ENCODE measurements around the gene MORC3. TPM values are rescaled to one million over a fixed set of nuclear protein-coding genes. Genes with fewer than 3 reads are reported as not detected.
A peak's percentile ranks its signal among the peaks of the same experiment; 100 is the strongest.
"Not testable (repeated sequence)": the region's sequence is repeated elsewhere in the genome, so short reads cannot be mapped to it uniquely, and the experiment has no call there.

MORC3 gene
- total RNA-seq, 1 donor, result 117 TPM

DNA sequence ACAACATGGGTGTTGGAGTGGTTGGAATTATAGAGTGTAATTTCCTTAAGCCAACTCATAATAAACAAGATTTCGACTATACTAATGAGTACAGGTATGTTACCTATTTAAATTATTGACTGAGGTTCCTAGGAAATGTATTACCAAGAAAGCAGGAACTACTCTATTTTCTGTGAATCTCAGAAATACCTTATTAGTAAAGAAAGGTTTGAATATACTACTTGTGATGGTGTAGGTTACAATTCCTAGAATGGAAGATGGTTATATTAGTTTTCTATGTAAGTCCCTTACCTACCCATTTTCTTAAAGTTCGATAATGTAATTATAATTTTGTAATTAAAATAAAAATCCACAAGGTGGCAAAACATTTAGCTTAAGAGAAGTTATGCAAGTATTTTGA lies 29.3 kb downstream of the MORC3 start:
- no peaks in the 10 kb centered on the region for H3K4me1 ChIP-seq (ENCODE audit: insufficient read depth, low read length)
- no peak overlapping the region for H3K4me3 ChIP-seq (ENCODE audit: low read length)
- no peaks in the 10 kb centered on the region for H3K9me3 ChIP-seq (ENCODE audit: low read depth, low read length)
- no peaks in the 10 kb centered on the region for H3K27me3 ChIP-seq (ENCODE audit: insufficient read depth, low read length)

DNA sequence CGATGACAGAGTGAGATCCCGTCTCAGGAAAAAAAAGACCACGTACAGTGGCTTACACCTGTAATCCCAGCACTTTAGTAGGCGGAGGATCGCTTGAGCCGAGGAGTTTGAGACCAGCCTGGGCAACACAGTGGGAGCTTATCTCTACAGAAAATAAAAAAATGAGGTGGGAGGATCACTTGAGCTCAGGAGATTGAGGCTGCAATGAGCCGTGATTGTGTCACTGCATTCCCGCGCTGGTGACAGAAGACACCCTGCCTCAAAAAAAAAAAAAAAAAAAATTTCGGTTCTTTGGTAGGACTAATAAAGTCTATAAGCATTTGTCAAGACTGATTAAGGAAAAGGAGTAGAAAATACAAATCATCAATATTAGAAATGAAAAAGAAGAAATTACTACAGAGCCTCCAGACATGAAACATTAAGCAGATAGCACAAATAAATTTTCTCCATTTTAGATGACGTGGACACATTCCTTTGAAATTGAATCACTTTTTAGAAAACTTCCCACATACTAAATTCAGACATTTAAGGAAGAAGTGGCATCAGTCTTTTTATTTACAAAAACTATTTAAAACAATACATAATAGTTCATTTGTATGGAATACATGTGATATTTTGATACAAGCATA lies 30.4 kb downstream of the MORC3 start:
- Histone ChIP-seq H3K4me1 (ENCODE audit: insufficient read depth, low read length) (no peaks in the 10 kb centered on the region), H3K4me3 (ENCODE audit: low read length) (no peak overlapping the region), H3K27me3 (ENCODE audit: insufficient read depth, low read length) (no peaks in the 10 kb centered on the region), H3K9me3 (ENCODE audit: low read depth, low read length) (no peaks in the 10 kb centered on the region)

DNA sequence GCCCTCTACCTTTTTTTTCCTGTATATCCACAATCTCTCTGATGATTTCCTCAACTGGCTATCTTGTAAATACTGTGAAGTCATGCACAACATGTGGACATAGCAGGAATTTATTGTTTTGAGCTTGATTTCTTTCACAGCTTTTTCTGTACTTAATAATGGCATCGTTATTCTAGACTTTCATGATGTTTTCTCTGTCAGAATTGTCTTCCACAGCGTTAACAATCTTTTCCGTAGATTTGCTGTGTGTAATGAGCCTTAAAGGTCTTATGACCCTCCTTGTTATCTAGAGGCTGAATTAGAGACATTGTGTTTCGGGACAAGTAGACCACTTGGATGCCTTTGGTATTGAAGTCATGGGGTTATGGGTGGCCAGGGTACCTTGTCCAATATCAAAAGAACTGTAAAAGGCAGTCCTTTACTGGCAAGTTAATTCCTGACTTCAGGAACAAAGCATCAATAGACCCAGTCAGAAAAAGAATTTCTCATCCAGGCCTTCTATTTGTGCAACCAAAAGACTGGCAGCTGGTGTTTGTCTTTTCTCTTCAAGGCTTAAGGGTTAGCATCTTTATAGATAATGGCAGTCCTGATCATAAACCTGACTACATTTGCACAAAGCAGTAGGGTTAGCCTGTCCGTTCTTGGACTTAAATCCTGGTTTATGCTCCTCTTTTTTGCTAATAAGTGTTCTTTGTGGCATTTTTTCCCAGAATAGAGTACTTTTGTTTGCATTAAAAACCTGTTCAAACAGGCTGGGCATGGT lies 35.1 kb downstream of the MORC3 start:
- H3K4me1 ChIP-seq (ENCODE audit: insufficient read depth, low read length), result no peaks in the 10 kb centered on the region
- H3K4me3 ChIP-seq (ENCODE audit: low read length), result no peak overlapping the region
- no peaks in the 10 kb centered on the region for H3K9me3 ChIP-seq (ENCODE audit: low read depth, low read length)
- H3K27me3 ChIP-seq (ENCODE audit: insufficient read depth, low read length), result no peaks in the 10 kb centered on the region

DNA sequence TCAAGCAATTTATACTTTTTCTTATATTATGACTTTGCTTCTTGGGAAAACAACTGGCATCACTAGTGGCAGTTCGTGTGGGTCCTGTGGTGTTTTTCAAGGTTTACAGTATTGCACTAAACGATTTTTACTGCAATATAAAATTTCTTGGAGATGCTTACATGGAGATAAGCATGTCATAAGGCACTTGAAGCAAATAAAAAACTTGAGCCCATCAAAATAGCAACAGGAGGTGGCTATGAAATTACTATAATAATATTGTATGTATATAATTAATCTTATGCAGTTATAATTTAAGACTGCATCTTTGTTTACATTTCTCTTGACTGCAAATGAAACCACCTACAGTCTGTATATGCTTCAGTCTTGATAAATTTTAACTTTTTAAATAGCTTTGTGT lies 35.9 kb downstream of the MORC3 start:
- H3K9me3 ChIP-seq (ENCODE audit: low read depth, low read length), result no peaks in the 10 kb centered on the region
- H3K27me3 ChIP-seq (ENCODE audit: insufficient read depth, low read length), result no peaks in the 10 kb centered on the region
- no peak overlapping the region for H3K4me3 ChIP-seq (ENCODE audit: low read length)
- no peaks in the 10 kb centered on the region for H3K4me1 ChIP-seq (ENCODE audit: insufficient read depth, low read length)

DNA sequence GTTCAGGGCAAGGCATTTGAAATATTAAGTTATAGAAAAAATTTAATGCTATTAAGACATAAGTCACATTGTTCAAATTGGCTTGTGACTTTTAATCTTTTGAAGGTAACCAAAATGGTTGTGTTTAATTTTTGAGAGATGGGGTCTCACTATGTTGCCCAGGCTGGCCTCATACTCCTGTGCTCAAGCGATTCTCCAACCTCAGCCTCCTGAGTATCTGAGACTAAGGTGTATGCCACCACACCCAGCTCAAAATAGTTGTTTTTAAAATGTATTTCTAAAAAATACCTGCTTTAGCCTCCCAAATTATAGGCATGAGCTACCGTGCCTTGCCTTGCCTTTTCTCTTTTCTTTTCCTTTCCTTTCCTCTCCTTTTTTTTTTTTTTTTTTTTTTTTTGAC lies 39.2 kb downstream of the MORC3 start:
- H3K27me3 ChIP-seq (ENCODE audit: insufficient read depth, low read length), result no peaks in the 10 kb centered on the region
- no peak overlapping the region for H3K4me3 ChIP-seq (ENCODE audit: low read length)
- no peaks in the 10 kb centered on the region for H3K9me3 ChIP-seq (ENCODE audit: low read depth, low read length)
- H3K4me1 ChIP-seq (ENCODE audit: insufficient read depth, low read length), result no peaks in the 10 kb centered on the region

DNA sequence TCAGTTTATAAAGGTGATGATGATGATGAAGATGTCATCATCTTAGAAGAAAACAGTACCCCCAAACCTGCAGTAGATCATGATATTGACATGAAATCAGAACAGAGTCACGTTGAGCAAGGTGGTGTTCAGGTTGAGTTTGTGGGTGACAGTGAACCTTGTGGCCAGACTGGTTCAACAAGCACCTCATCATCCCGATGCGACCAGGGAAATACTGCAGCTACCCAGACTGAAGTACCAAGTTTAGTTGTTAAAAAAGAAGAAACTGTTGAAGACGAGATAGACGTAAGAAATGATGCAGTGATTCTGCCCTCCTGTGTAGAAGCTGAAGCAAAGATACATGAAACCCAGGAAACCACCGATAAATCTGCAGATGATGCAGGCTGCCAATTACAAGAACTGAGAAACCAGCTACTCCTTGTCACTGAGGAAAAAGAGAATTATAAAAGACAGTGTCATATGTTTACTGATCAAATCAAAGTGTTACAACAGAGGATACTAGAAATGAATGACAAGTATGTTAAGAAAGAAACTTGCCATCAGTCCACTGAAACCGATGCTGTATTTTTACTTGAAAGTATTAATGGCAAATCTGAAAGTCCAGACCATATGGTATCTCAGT lies 49.2 kb downstream of the MORC3 start:
- no peak overlapping the region for H3K4me3 ChIP-seq (ENCODE audit: low read length)
- H3K9me3 ChIP-seq (ENCODE audit: low read depth, low read length), result no peaks in the 10 kb centered on the region
- H3K4me1 ChIP-seq (ENCODE audit: insufficient read depth, low read length), result no peaks in the 10 kb centered on the region

DNA sequence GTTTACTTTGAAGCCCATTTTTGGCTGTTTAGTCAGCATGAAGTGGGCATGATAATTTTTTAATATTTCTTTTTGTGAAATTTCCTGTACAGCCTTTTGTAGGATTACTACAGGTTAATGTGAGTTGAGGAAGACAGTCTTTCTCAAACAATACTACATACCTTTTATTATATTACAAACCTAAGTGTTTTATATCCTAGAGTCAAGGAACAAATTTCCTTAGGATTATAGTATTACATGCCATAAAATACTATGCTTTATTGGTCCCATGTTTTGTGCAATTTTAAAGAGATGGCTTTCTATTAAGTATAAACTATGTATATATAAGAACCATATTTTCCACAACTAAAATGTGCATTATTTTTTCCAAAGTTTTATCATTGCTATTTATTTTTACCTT lies 56.0 kb downstream of the MORC3 start:
- no peaks in the 10 kb centered on the region for H3K27me3 ChIP-seq (ENCODE audit: insufficient read depth, low read length)
- no peaks in the 10 kb centered on the region for H3K9me3 ChIP-seq (ENCODE audit: low read depth, low read length)
- H3K4me3 ChIP-seq (ENCODE audit: low read length), result no peak overlapping the region
- H3K4me1 ChIP-seq (ENCODE audit: insufficient read depth, low read length), result no peaks in the 10 kb centered on the region

More for the DNA sequence above, 49.2 kb downstream of the MORC3 start:
- H3K27me3 ChIP-seq (ENCODE audit: insufficient read depth, low read length), result no peaks in the 10 kb centered on the region

DNA sequence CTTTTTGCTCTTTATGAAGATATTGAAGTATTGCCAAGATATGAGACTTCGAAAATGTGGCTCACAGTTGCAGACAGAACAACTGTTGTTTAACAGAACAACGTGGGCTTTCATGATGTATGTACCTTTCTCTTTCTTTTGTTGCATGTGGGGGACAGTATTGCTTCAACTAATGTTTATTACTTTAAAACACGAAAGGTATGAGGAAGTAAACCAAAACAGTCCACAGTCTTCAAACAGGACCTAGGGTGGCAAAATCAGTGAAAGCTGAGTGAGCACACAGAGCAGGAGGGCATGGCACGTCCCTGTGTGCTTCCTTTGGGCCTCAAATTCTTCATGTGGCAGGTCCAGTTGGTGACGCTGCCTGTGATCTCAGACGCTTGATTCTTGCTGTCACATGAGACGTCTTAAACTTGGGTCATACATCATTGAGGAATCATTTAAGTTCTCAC lies 57.4 kb downstream of the MORC3 start:
- no peaks in the 10 kb centered on the region for H3K9me3 ChIP-seq (ENCODE audit: low read depth, low read length)
- H3K27me3 ChIP-seq (ENCODE audit: insufficient read depth, low read length), result no peaks in the 10 kb centered on the region
- H3K4me1 ChIP-seq (ENCODE audit: insufficient read depth, low read length), result no peaks in the 10 kb centered on the region
- no peak overlapping the region for H3K4me3 ChIP-seq (ENCODE audit: low read length)

DNA sequence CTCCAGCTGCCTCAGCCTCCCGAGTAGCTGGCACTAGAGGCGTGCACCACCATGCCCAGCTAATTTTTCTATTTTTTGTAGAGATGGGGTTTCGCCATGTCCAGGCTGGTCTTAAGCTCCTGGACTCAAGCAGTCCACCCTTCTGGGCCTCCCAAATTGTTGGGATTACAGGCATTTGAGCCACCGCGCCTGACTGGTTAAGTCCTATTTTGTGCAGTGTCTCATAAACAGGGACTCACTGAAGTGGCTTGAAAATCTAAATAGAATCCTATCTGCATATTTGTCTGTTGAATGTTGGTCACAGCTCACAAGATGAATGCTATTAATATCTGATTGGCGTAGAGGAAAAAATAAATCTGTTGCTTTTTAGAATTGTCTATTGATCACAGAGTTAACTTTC lies 59.3 kb downstream of the MORC3 start:
- no peaks in the 10 kb centered on the region for H3K9me3 ChIP-seq (ENCODE audit: low read depth, low read length)
- H3K4me1 ChIP-seq (ENCODE audit: insufficient read depth, low read length), result no peaks in the 10 kb centered on the region
- no peak overlapping the region for H3K4me3 ChIP-seq (ENCODE audit: low read length)
- H3K27me3 ChIP-seq (ENCODE audit: insufficient read depth, low read length), result no peaks in the 10 kb centered on the region

DNA sequence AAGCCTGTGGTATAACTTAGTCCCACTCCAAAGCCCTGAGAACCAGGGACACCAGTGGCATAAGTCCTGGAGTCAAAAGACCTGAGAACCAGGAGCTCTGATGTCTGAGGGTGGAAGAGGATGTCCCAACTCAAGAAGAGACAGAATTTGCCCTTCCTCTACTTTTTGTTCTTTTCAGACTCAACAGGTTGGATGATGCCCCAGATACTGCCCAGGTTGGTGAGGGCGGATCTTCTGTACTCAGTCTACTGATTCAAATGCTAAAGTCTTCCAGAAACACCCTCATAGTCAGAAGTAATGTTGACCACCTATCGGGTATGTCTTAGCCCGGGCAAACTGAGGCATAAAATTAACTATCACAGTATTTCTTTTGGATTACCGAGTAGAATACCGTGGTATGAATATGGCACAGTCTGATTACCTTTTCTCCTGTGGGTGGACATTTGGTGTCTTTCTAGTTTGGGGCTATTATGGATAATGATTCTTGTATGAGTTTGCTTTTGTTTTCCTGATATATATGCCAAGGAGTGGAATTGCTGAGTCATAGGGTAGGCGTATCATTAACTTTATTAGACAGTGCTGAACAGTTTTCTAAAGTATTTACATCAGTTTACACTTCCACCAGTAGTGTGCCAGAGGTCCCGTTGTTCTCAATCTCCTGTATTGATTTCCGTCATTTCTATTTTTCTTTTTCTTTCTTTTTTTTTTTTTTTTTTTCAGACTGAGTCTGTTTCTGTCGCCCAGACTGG lies 62.0 kb downstream of the MORC3 start:
- Histone ChIP-seq H3K9me3 (ENCODE audit: low read depth, low read length) (no peaks in the 10 kb centered on the region), H3K4me1 (ENCODE audit: insufficient read depth, low read length) (peaks cover 11% of the 10 kb centered on the region), H3K27me3 (ENCODE audit: insufficient read depth, low read length) (no peaks in the 10 kb centered on the region), H3K4me3 (ENCODE audit: low read length) (no peak overlapping the region)

DNA sequence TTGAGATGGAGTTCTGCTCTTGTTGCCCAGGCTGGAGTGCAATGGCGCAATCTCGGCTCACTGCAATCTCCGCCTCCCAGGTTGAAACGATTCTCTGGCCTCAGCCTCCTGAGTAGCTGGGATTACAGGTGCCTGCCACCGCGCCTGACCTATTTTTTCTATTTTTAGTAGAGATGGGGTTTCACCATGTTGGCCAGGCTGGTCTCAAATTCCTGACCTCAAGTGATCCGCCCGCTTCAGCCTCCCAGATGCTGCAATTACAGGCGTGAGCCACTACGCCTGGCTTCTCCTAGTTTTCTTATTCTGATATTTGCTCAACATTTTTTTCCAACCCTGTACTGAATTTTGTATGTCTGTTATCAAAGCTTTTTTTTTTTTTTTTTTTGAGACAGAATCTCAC lies 62.7 kb downstream of the MORC3 start:
- not testable (repeated sequence) for H3K4me3 ChIP-seq (ENCODE audit: low read length); H3K27me3 ChIP-seq (ENCODE audit: insufficient read depth, low read length); H3K9me3 ChIP-seq (ENCODE audit: low read depth, low read length)
- peaks cover 11% of the 10 kb centered on the region for H3K4me1 ChIP-seq (ENCODE audit: insufficient read depth, low read length)

DNA sequence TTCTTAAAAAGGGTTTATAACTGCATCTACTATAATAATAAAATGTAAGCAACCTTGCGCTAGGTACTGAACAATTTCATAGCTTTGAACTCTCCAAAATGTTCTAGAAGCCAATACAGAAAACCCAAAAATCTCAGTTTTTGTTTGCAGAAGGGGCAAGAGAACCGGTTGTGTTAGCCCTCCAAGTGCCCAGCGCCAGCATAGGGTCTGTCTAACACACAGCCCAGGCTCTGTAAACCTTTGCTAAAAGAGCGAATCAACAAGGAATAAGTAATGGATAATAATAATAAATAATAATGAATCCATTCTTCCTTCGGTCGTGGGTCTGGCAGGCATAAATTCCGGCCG lies 64.9 kb downstream of the MORC3 start:
- H3K4me1 ChIP-seq (ENCODE audit: insufficient read depth, low read length), result peaks cover 11% of the 10 kb centered on the region
- peak overlapping the region; percentile 57 for H3K4me3 ChIP-seq (ENCODE audit: low read length)
- H3K9me3 ChIP-seq (ENCODE audit: low read depth, low read length), result no peaks in the 10 kb centered on the region
- no peaks in the 10 kb centered on the region for H3K27me3 ChIP-seq (ENCODE audit: insufficient read depth, low read length)

DNA sequence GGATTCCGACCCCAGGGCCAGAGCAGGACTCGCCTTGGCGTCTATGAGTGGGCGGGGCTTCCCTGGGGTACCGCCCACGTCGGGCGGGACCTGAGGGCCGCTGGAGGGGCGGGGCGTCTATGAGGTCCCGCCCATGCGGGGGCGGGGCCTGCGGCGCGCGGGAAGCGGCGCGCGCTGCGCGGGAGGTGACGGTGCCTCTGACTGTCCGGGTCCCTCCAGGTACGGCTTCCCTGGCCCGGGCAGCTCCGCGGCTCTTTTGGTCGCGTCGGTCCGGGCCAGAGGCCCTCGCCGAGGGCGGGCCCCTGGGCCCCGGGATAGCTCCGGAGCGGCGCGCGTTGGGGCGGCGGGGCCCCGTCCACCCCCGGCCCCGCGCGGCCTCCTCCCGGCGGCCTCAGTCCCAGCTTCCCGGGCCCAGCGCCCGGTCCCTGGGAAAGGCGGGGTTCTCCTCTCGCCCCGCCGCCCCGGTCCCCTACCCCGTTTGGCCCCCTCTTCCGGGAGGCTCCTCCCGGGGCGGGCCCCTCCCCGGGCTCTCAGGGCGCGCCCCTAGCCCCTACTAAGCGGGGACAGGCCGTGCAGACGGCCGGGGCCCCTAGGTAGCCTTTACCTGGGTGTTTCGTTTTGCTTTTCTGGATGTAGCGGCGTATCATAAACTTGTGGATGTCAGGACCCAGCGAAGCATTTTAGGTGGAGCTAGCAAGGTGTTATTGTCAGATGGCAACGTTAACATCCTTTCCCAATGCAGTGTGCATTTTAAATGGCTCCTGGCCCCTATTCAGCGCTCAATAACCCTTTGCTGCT lies 65.4 kb downstream of the MORC3 start, which contains the start of gene CHAF1B:
CHAF1B (plus strand) TSS at position 160 of the 798 bp plus-strand sequence. CDS start 745 bp downstream, outside the sequence.
- Histone ChIP-seq H3K4me3 (ENCODE audit: low read length) (peak within 1 kb of the TSS; percentile 57), H3K27me3 (ENCODE audit: insufficient read depth, low read length) (no peaks in the 10 kb centered on the region), H3K9me3 (ENCODE audit: low read depth, low read length) (no peaks in the 10 kb centered on the region), H3K4me1 (ENCODE audit: insufficient read depth, low read length) (peaks cover 11% of the 10 kb centered on the region)

DNA sequence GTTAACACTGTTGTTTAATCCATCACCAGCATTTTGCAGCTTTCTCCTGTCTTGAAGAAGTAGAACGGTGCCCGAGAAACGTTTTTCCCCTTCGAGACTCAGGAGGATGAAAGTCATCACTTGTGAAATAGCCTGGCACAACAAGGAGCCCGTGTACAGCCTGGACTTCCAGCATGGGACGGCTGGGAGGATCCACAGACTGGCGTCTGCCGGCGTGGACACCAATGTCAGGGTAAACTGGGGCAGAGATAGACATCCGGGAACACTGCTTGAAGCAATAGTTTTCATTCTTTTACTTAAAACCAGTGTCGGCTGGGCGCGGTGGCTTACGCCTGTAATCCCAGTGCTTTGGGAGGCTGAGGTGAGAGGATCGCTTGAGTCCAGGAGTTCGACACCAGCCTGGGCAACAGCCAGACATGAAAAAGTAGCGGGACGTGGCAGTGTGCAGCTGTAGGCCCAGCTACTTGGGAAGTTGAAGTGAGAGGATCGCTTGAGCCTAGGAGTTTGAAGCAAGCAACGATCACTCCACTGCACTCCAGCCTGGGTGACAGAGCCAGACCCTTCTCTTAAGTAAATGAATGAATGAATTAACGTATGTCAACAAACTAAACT lies 66.1 kb downstream of the MORC3 start:
- peaks cover 11% of the 10 kb centered on the region for H3K4me1 ChIP-seq (ENCODE audit: insufficient read depth, low read length)
- no peaks in the 10 kb centered on the region for H3K27me3 ChIP-seq (ENCODE audit: insufficient read depth, low read length)
- no peaks in the 10 kb centered on the region for H3K9me3 ChIP-seq (ENCODE audit: low read depth, low read length)
- no peak overlapping the region for H3K4me3 ChIP-seq (ENCODE audit: low read length)
